Muscle of leg (tissue), 11 donors: Measurements from ENCODE around the gene NFASC. TPM values are rescaled to one million over a fixed set of nuclear protein-coding genes. Genes with fewer than 3 reads are reported as not detected.

Source experiments
- DNase-seq: peaks from one replicate; pipeline ENCODE4 v3.0.0; 2013
- H3K27ac ChIP-seq: one replicate; pipeline ENCODE4 v1.5.1; 2013; ENCODE audit warnings: mild to moderate bottlenecking, low read length, control low read depth
- H3K27me3 ChIP-seq: one replicate; pipeline ENCODE4 v1.6.1; 2013; ENCODE audit warnings: low read length; ENCODE audit not compliant: control insufficient read depth, insufficient read depth
- H3K36me3 ChIP-seq: one replicate; pipeline ENCODE4 v1.6.1; 2013; ENCODE audit warnings: low read length; ENCODE audit not compliant: control insufficient read depth, insufficient read depth
- H3K4me1 ChIP-seq: one replicate; pipeline ENCODE4 v1.6.1; 2013; ENCODE audit warnings: low read length; ENCODE audit not compliant: control insufficient read depth, insufficient read depth
- H3K4me3 ChIP-seq: one replicate; pipeline ENCODE4 v1.5.1; 2013; ENCODE audit warnings: low read length, control low read depth
- H3K9me3 ChIP-seq: replicated peaks from 2 replicates; pipeline ENCODE4 v1.6.1; 2013; ENCODE audit warnings: low read depth, low read length; ENCODE audit not compliant: control insufficient read depth
- WGBS: methylation state at CpG from one replicate; pipeline ENCODE4 v1.1.5; 2013; ENCODE audit warnings: missing lambda C conversion rate; ENCODE audit not compliant: insufficient coverage; 5-methylcytosine and 5-hydroxymethylcytosine counted together
- polyA plus RNA-seq, 8 donors: library from polyadenylated mRNA; unstranded; fragments of 120-200 nt; gene quantifications; one replicate each; pipeline versions ENCODE4 v1.2.1 to v1.2.3, GENCODE V29; 2013; ENCODE audit warnings: inconsistent platforms in 1 of 8, low replicate concordance in 1 of 8; ENCODE audit not compliant: insufficient read length in 8 of 8, insufficient read depth in 1 of 8
- total RNA-seq: library from RNA; stranded (reverse); fragments of 120-200 nt; gene quantifications from one replicate; pipeline ENCODE4 v1.2.4, GENCODE V29; 2013

NFASC gene
- total and polyA plus RNA-seq, 9 donors: 0.81 to 1.8 (median 1.1) TPM

DNA sequence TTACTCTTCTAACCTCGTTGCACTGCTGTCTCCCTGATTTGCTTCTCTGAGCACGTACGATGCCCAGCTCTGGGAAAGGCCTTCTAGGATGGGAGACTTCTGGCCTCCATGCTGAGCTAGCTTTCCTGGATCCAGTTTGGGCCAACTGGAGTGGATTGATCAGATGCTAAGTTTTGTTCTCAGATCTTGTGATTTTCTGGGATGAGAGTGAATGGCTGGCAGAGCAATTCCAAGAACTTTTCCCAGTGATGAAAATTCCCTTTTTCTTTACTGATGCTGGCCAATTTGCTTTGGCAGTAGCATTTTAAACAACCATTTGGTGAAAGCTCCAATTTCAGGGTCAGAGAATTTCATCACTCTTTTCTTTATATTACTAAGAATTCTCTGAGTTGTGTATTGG is 34.9 kb upstream of the NFASC start:
- Histone ChIP-seq H3K36me3 (no peaks in the 10 kb centered on the region), H3K4me1 (no peaks in the 10 kb centered on the region), H3K27me3 (peaks cover 4% of the 10 kb centered on the region), H3K9me3 (no peaks in the 10 kb centered on the region), H3K4me3 (no peak overlapping the region), H3K27ac (no peak overlapping the region)
- WGBS: 89% methylated on average over 3 of the region's 3 CpGs
- DNase-seq: no peak

- no CpG with 5 or more reads among the region's 1 CpG for whole genome bisulfite sequencing
- no peaks in the 10 kb centered on the region for H3K9me3 ChIP-seq
Measured at GRCh38 chr1:204836856-204837255, 33.8 kb upstream of the NFASC start.

DNA sequence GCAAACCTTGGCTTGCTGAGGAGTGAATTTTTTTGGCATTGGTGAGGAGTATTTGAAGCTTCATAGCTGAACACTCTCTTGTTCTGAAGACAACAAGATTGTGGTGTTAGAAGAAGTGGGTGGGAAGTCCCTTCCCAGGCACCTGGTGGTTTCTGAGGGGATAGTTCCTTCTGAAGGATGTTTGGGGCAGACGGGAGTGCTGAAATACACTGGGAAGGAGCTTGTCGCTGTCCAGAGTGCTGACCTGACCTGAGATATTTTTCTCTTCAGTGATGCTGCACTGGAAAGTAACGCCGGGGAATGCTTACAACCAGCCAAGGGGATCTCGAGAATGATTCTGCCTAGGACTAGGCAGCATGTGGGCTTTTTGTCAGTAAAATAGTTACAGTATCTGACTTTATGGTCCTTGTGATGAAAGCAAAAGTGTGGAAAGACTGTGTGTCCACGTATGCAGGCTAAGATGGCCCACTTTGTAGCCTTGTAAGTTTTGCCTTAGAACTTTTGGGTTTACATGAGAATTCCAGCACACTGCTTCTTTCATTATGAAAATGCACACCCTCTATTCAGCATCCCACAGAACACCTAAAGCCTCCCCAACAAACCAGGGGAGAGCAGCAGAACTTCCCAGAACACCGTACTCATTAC is 33.1 kb upstream of the NFASC start:
- H3K4me3 ChIP-seq: no peak overlapping the region
- peak; percentile 76 for DNase-seq
- H3K4me1 ChIP-seq: no peaks in the 10 kb centered on the region
- H3K9me3 ChIP-seq: no peaks in the 10 kb centered on the region
- H3K36me3 ChIP-seq: no peaks in the 10 kb centered on the region
- 11% methylated on average over 5 of the region's 7 CpGs for WGBS
- H3K27ac ChIP-seq: no peak overlapping the region
- peaks cover 2% of the 10 kb centered on the region for H3K27me3 ChIP-seq

More at GRCh38 chr1:204836856-204837255, 33.8 kb upstream of the NFASC start:
- Histone ChIP-seq H3K4me1 (no peaks in the 10 kb centered on the region), H3K4me3 (no peak overlapping the region), H3K36me3 (no peaks in the 10 kb centered on the region), H3K27ac (no peak overlapping the region), H3K27me3 (peaks cover 4% of the 10 kb centered on the region)
- no peak for DNase-seq

GRCh38 chr1:204841316-204841715 is 29.3 kb upstream of the NFASC start:
- Histone ChIP-seq H3K27ac (no peak overlapping the region), H3K9me3 (no peaks in the 10 kb centered on the region), H3K36me3 (no peaks in the 10 kb centered on the region), H3K4me3 (no peak overlapping the region), H3K27me3 (no peaks in the 10 kb centered on the region), H3K4me1 (no peaks in the 10 kb centered on the region)
- WGBS: no CpG with 5 or more reads among the region's 1 CpG
- no peak for DNase-seq

DNA sequence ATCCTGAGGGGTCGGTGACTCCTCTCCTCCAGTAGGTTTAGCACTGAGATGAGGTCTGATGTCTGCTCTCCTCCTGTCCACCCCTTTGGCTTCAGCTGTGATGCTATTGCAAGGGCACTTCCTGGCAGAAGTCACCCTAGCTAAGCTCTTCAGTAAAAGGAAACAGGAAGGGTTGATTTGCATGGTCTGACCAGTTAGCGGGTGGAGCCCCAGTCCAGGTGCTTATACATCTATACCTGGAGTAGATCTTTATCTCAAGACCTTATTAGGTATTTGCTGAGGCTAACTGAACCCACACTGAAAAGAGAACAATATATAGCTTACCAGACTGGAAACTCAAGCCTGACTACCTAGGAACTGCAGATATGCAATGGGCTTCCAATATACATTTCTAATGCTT is 28.9 kb upstream of the NFASC start:
- H3K4me3 ChIP-seq: no peak overlapping the region
- H3K27ac ChIP-seq: no peak overlapping the region
- H3K36me3 ChIP-seq: no peaks in the 10 kb centered on the region
- no peak for DNase-seq
- H3K27me3 ChIP-seq: no peaks in the 10 kb centered on the region
- no CpG with 5 or more reads among the region's 2 CpGs for WGBS
- no peaks in the 10 kb centered on the region for H3K4me1 ChIP-seq
- no peaks in the 10 kb centered on the region for H3K9me3 ChIP-seq

DNA sequence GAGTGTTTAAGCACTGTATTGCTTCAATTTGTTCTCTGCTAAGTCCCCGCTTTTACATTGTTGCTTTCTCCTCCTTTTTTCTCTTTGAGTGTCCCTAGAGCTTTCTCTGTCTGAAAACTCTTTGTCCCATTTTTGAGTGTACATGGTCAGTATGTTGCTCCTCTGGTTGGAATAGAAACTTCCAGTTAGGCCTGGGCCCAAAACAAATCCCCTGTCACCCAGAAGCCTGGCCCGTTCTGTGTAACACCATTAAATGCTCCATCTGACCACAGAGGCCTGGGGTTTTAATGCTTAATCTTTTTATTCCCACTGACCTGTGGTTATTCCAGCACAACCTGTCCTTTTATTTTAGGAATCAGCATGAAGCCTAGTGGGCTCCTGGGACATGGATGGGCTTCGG is 28.3 kb upstream of the NFASC start:
- no peak overlapping the region for H3K4me3 ChIP-seq
- H3K27ac ChIP-seq: no peak overlapping the region
- H3K9me3 ChIP-seq: no peaks in the 10 kb centered on the region
- DNase-seq: no peak
- H3K27me3 ChIP-seq: no peaks in the 10 kb centered on the region
- H3K4me1 ChIP-seq: no peaks in the 10 kb centered on the region
- WGBS: 60% methylated on average over 1 of the region's 3 CpGs
- H3K36me3 ChIP-seq: no peaks in the 10 kb centered on the region

DNA sequence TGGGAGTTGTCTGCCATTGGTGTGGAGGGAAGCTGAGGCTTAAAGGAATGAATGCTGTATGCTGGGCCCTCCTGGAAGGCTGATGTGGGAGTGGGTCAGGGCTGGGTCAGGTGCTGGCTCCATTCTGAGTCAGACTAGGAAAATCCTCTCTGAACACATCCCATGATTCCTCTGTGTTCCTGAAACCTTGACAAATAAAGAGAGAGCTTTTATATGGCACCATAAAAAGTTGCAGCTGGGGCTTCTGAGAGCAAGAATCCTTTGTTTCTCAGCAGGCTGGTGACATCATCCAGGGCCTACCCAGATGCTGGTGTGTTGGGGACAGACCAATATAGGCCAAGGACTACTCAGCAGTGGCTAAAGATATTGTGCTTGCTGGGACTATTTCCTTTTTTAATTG is 27.8 kb upstream of the NFASC start:
- no peaks in the 10 kb centered on the region for H3K27me3 ChIP-seq
- no peak overlapping the region for H3K27ac ChIP-seq
- no peak overlapping the region for H3K4me3 ChIP-seq
- no peaks in the 10 kb centered on the region for H3K4me1 ChIP-seq
- no peaks in the 10 kb centered on the region for H3K9me3 ChIP-seq
- DNase-seq: no peak
- no peaks in the 10 kb centered on the region for H3K36me3 ChIP-seq

- 83% methylated on average over 3 of the region's 3 CpGs for WGBS
- no peaks in the 10 kb centered on the region for H3K4me1 ChIP-seq
- no peaks in the 10 kb centered on the region for H3K27me3 ChIP-seq
- no peak overlapping the region for H3K27ac ChIP-seq
- H3K9me3 ChIP-seq: no peaks in the 10 kb centered on the region
- H3K36me3 ChIP-seq: no peaks in the 10 kb centered on the region
- H3K4me3 ChIP-seq: no peak overlapping the region
- DNase-seq: no peak
Measured at GRCh38 chr1:204846546-204846945, 24.1 kb upstream of the NFASC start.

- Histone ChIP-seq H3K27ac (no peak overlapping the region), H3K36me3 (no peaks in the 10 kb centered on the region), H3K4me3 (no peak overlapping the region), H3K9me3 (no peaks in the 10 kb centered on the region), H3K27me3 (no peaks in the 10 kb centered on the region), H3K4me1 (peaks cover 5% of the 10 kb centered on the region)
- WGBS: 33% methylated on average over 2 of the region's 5 CpGs
- DNase-seq: no peak
Measured at GRCh38 chr1:204848579-204848978, 22.1 kb upstream of the NFASC start.

DNA sequence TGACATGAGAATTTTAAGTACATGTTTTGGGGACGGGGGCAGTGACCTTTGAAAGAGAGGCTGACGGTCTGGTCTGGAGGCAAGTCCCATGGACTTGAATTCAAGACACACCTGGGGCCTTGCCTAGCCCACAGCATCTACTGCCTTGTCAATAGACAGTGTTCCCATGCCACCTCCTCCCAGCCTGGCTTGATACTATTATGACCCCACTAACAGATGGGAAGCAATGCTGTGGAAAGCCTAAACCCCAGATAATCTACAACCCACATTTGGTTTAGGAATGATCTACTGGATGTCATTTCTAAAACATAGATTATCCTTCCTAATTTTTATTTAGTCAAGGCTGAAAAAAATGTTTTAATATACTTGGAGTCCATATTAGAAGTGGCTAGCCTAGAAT is 17.8 kb upstream of the NFASC start:
- Histone ChIP-seq H3K27me3 (no peaks in the 10 kb centered on the region), H3K4me1 (peaks cover 7% of the 10 kb centered on the region), H3K9me3 (no peaks in the 10 kb centered on the region), H3K27ac (no peak overlapping the region), H3K4me3 (no peak overlapping the region), H3K36me3 (no peaks in the 10 kb centered on the region)
- 83% methylated on average over 2 of the region's 2 CpGs for WGBS
- DNase-seq: no peak

GRCh38 chr1:204853436-204853835 is 17.2 kb upstream of the NFASC start:
- Histone ChIP-seq H3K4me3 (no peak overlapping the region), H3K36me3 (no peaks in the 10 kb centered on the region), H3K4me1 (peaks cover 7% of the 10 kb centered on the region), H3K27me3 (no peaks in the 10 kb centered on the region), H3K27ac (no peak overlapping the region), H3K9me3 (no peaks in the 10 kb centered on the region)
- no CpG with 5 or more reads among the region's 1 CpG for WGBS
- DNase-seq: peak; percentile 22
